ENCODE data around the gene SLC24A5.

Gene SLC24A5

GRCh38 chr15:48185529-48185928 lies 64.7 kb downstream of the SLC24A5 start:
- no peaks in the 10 kb centered on the region for H3K36me3 ChIP-seq (replicated peaks; ENCODE audit: insufficient read depth, low read length)
- no peak overlapping the region for H3K9ac ChIP-seq (ENCODE audit: low read length)
- DNase-seq = no peak
- no peak overlapping the region for H2AFZ ChIP-seq (ENCODE audit: low read length)
- H3K4me2 ChIP-seq (ENCODE audit: low read depth, low read length) = no peak overlapping the region
- peaks cover 11% of the 10 kb centered on the region for H3K4me1 ChIP-seq (ENCODE audit: low read length)
- no peaks in the 10 kb centered on the region for H3K27me3 ChIP-seq (replicated peaks; ENCODE audit: insufficient read depth, low read length)
- no peak overlapping the region for H3K4me3 ChIP-seq (ENCODE audit: low read length)
- no peak for TF ChIP-seq CTCF (IDR thresholded peaks at IDR 0.05; ENCODE audit: low read length)
- no peaks in the 10 kb centered on the region for H3K9me2 ChIP-seq (replicated peaks; ENCODE audit: insufficient read depth, low read length)
- no peaks in the 10 kb centered on the region for H3K9me3 ChIP-seq (replicated peaks; ENCODE audit: insufficient read depth, low read length)
- no peak overlapping the region for H3K27ac ChIP-seq (ENCODE audit: low read length)
- no peaks in the 10 kb centered on the region for H4K20me1 ChIP-seq (ENCODE audit: insufficient read depth, low read length)
- no peaks in the 10 kb centered on the region for H3K79me2 ChIP-seq (ENCODE audit: low read length)
- no peaks in the 10 kb centered on the region; the same call in 1 of the 2 replicates for H3F3A ChIP-seq (ENCODE audit: insufficient read depth, low read length)

- no peak for DNase-seq
- Histone ChIP-seq H3K9me2 (replicated peaks; ENCODE audit: insufficient read depth, low read length) (no peaks in the 10 kb centered on the region), H3K9ac (ENCODE audit: low read length) (no peak overlapping the region), H3K4me2 (ENCODE audit: low read depth, low read length) (no peak overlapping the region), H3K9me3 (replicated peaks; ENCODE audit: insufficient read depth, low read length) (no peaks in the 10 kb centered on the region), H4K20me1 (ENCODE audit: insufficient read depth, low read length) (no peaks in the 10 kb centered on the region), H3K4me1 (ENCODE audit: low read length) (peaks cover 11% of the 10 kb centered on the region), H3F3A (ENCODE audit: insufficient read depth, low read length) (no peaks in the 10 kb centered on the region; the same call in 1 of the 2 replicates), H3K36me3 (replicated peaks; ENCODE audit: insufficient read depth, low read length) (no peaks in the 10 kb centered on the region), H3K27me3 (replicated peaks; ENCODE audit: insufficient read depth, low read length) (no peaks in the 10 kb centered on the region), H3K4me3 (ENCODE audit: low read length) (no peak overlapping the region), H3K79me2 (ENCODE audit: low read length) (no peaks in the 10 kb centered on the region), H2AFZ (ENCODE audit: low read length) (no peak overlapping the region), H3K27ac (ENCODE audit: low read length) (no peak overlapping the region)
- TF ChIP-seq EZH2phosphoT487 (IDR thresholded peaks at IDR 0.05; ENCODE audit: low read length) (no peak), CTCF (IDR thresholded peaks at IDR 0.05; ENCODE audit: low read length) (no peak), EZH2 (optimal IDR thresholded peaks at IDR 0.05; ENCODE audit: low read depth, low read length) (no peak)
Measured at GRCh38 chr15:48186271-48186670, 65.5 kb downstream of the SLC24A5 start.

GRCh38 chr15:48190932-48191573 lies 70.3 kb downstream of the SLC24A5 start:
- Histone ChIP-seq H4K20me1 (ENCODE audit: insufficient read depth, low read length) (no peaks in the 10 kb centered on the region), H3K79me2 (ENCODE audit: low read length) (no peaks in the 10 kb centered on the region), H3F3A (ENCODE audit: insufficient read depth, low read length) (no peaks in the 10 kb centered on the region), H2AFZ (ENCODE audit: low read length) (no peak overlapping the region), H3K4me2 (ENCODE audit: low read depth, low read length) (no peak overlapping the region), H3K4me1 (ENCODE audit: low read length) (no peaks in the 10 kb centered on the region), H3K27ac (ENCODE audit: low read length) (no peak overlapping the region), H3K36me3 (replicated peaks; ENCODE audit: insufficient read depth, low read length) (no peaks in the 10 kb centered on the region), H3K9me2 (replicated peaks; ENCODE audit: insufficient read depth, low read length) (no peaks in the 10 kb centered on the region), H3K9ac (ENCODE audit: low read length) (no peak overlapping the region), H3K9me3 (replicated peaks; ENCODE audit: insufficient read depth, low read length) (no peaks in the 10 kb centered on the region), H3K4me3 (ENCODE audit: low read length) (no peak overlapping the region), H3K27me3 (replicated peaks; ENCODE audit: insufficient read depth, low read length) (no peaks in the 10 kb centered on the region)
- no peak for TF ChIP-seq CTCF (IDR thresholded peaks at IDR 0.05; ENCODE audit: low read length)
- no peak for TF ChIP-seq EZH2phosphoT487 (IDR thresholded peaks at IDR 0.05; ENCODE audit: low read length)
- TF ChIP-seq EZH2 (optimal IDR thresholded peaks at IDR 0.05; ENCODE audit: low read depth, low read length) = no peak
- DNase-seq = peak; percentile 57
